ENCODE data around the gene TRIM54.
"Not testable (repeated sequence)": the region's sequence is repeated elsewhere in the genome, so short reads cannot be mapped to it uniquely, and the experiment has no call there.

TRIM54 gene

GRCh38 chr2:27316655-27317412 lies 34.6 kb downstream of the TRIM54 start:
- no peak for DNase-seq

GRCh38 chr2:27319839-27320238 lies 37.6 kb downstream of the TRIM54 start:
- DNase-seq, result not testable (repeated sequence)

- peak in 1 of 2 experiments; percentile 52 for DNase-seq
These were observed 38.8 kb downstream of the TRIM54 start for GRCh38 chr2:27320958-27321543.

- DNase-seq, result no peak
These were observed 40.1 kb downstream of the TRIM54 start for GRCh38 chr2:27322301-27322765.

- peak; percentile 84 to 90 for DNase-seq
These were observed 40.8 kb downstream of the TRIM54 start, which contains the start of gene MPV17 for GRCh38 chr2:27322766-27323595. TSS of gene MPV17 (minus strand) at chr2:27323097. CDS start at chr2:27322517, 580 bp downstream.

- DNase-seq, result no peak
These were observed 41.5 kb downstream of the TRIM54 start for GRCh38 chr2:27323596-27324285.

- DNase-seq, result no peak
These were observed 42.5 kb downstream of the TRIM54 start for GRCh38 chr2:27324720-27325119.

GRCh38 chr2:27335311-27335710 lies 53.1 kb downstream of the TRIM54 start:
- no peak for DNase-seq

GRCh38 chr2:27336173-27336572 lies 53.9 kb downstream of the TRIM54 start:
- DNase-seq, result no peak

GRCh38 chr2:27347641-27348040 lies 65.4 kb downstream of the TRIM54 start:
- DNase-seq, result peak in 1 of 2 experiments; percentile 31

GRCh38 chr2:27350106-27350693 lies 68.0 kb downstream of the TRIM54 start:
- no peak for DNase-seq

- DNase-seq, result no peak
These were observed 69.8 kb downstream of the TRIM54 start for GRCh38 chr2:27351802-27352598.

GRCh38 chr2:27353386-27353761 lies 71.1 kb downstream of the TRIM54 start:
- DNase-seq, result not testable (repeated sequence)

GRCh38 chr2:27353762-27354596 lies 71.8 kb downstream of the TRIM54 start:
- peak in 1 of 2 experiments; percentile 36 for DNase-seq

GRCh38 chr2:27354597-27354927 lies 72.3 kb downstream of the TRIM54 start:
- DNase-seq, result no peak

GRCh38 chr2:27356056-27356381 lies 73.8 kb downstream of the TRIM54 start:
- peak; percentile 24 to 71 for DNase-seq

GRCh38 chr2:27356382-27357181 lies 74.4 kb downstream of the TRIM54 start, which contains the start of gene GTF3C2:
TSS of gene GTF3C2 (minus strand) at chr2:27356764. CDS start at chr2:27343554, 13,210 bp downstream.
- peak; percentile 99 for DNase-seq

All from NCI-H524 (cell line).